ENCODE data around the gene LSAMP. TPM values are rescaled to one million over a fixed set of nuclear protein-coding genes. Genes with fewer than 3 reads are reported as not detected.

The LSAMP gene
- total RNA-seq, 1 experiment from 2014 or later: 0.90 TPM

GRCh38 chr3:116339441-116340028, 105.8 kb downstream of the LSAMP start:
- no peak overlapping the region for H2BK120ac ChIP-seq (ENCODE audit: low read depth, low read length, poor library complexity, severe bottlenecking)
- no peaks in the 10 kb centered on the region for H3K9me3 Mint-ChIP-seq
- no peak overlapping the region for H4K5ac ChIP-seq (ENCODE audit: insufficient read length, low read depth, low read length)
- peaks cover 2% of the 10 kb centered on the region; the same call in 1 of the 2 replicates for H3K4me1 ChIP-seq (ENCODE audit: insufficient read depth, low read length)
- no peaks in the 10 kb centered on the region for H3K27me3 Mint-ChIP-seq (ENCODE audit: low read depth)
- H2BK15ac ChIP-seq (ENCODE audit: low read depth, low read length): no peak overlapping the region
- no peak overlapping the region for H3K4me2 ChIP-seq (ENCODE audit: insufficient read depth, insufficient read length, low read length)
- no peak overlapping the region for H2AK5ac ChIP-seq (ENCODE audit: insufficient read length, low read length)
- H4K20me1 ChIP-seq (ENCODE audit: control insufficient read depth, insufficient read depth, insufficient read length): no peaks in the 10 kb centered on the region
- H2AFZ ChIP-seq (ENCODE audit: low read length): no peak overlapping the region
- no peak overlapping the region; a peak in 1 of 7 replicates for H3K27ac Mint-ChIP-seq
- no peaks in the 10 kb centered on the region for H3K27me3 ChIP-seq (ENCODE audit: insufficient read depth, low read length)
- H3K4me1 Mint-ChIP-seq: peaks cover 40 to 41% of the 10 kb centered on the region in 2 experiments
- no peak overlapping the region for H3K14ac ChIP-seq (ENCODE audit: insufficient read depth, low read length)
- H4K91ac ChIP-seq (ENCODE audit: insufficient read length, low read depth, low read length): no peak overlapping the region
- no peak overlapping the region for H3T11ph ChIP-seq (ENCODE audit: low read length)
- H3K23me2 ChIP-seq (ENCODE audit: insufficient read length, low read depth, low read length, poor library complexity, severe bottlenecking): no peaks in the 10 kb centered on the region
- H3K79me2 ChIP-seq (ENCODE audit: insufficient read depth, low read length): no peaks in the 10 kb centered on the region
- no peak overlapping the region for H3K27ac ChIP-seq (ENCODE audit: insufficient read length, low read depth, low read length)
- no peaks in the 10 kb centered on the region for H3K79me1 ChIP-seq (ENCODE audit: insufficient read depth, low read depth, low read length, poor library complexity, severe bottlenecking)
- no peak overlapping the region for H2BK20ac ChIP-seq (ENCODE audit: low read depth, low read length, poor library complexity, severe bottlenecking)
- no peak overlapping the region for H3K9ac ChIP-seq (ENCODE audit: extremely low read depth, insufficient read length, low read length)
- no peak overlapping the region for H4K8ac ChIP-seq (replicated peaks; ENCODE audit: insufficient read length, low read depth, low read length)
- no peak overlapping the region for H3K23ac ChIP-seq (ENCODE audit: insufficient read length, low read depth, low read length)
- TF ChIP-seq CTCF (conservative IDR thresholded peaks at IDR 0.05): no peak
- no peak overlapping the region for H3K4me3 Mint-ChIP-seq
- H3K9me3 ChIP-seq (ENCODE audit: control insufficient read depth, low read depth, low read length): no peaks in the 10 kb centered on the region
- H3K4ac ChIP-seq (ENCODE audit: low read depth, low read length): no peak overlapping the region
- no peak overlapping the region for H3K18ac ChIP-seq (ENCODE audit: insufficient read length, low read depth, low read length)
- H3K36me3 Mint-ChIP-seq (ENCODE audit: insufficient read depth in 1 of 3, low read depth in 3 of 3): no peaks in the 10 kb centered on the region
- WGBS (ENCODE audit: extremely low coverage, insufficient read length, low lambda C conversion rate): no CpG with 5 or more reads among the region's 4 CpGs
- H3K56ac ChIP-seq (ENCODE audit: insufficient read length, low read depth, low read length): no peak overlapping the region
- H2BK5ac ChIP-seq (ENCODE audit: insufficient read length, low read length): no peak overlapping the region
- no peak for DNase-seq
- H2BK12ac ChIP-seq (ENCODE audit: insufficient read length, low read depth, low read length): no peak overlapping the region
